Fibroblast of the aortic adventitia (primary cell): Measurements from ENCODE around the gene EDNRA. TPM values are rescaled to one million over a fixed set of nuclear protein-coding genes. Genes with fewer than 3 reads are reported as not detected.

Source experiments
- DNase-seq: peaks from one replicate; pipeline ENCODE4 v3.0.0-alpha.2; 2010; ENCODE audit warnings: low read depth
- H3K4me3 ChIP-seq: 2 replicates; pipeline ENCODE4 v1.5.1; 2011; ENCODE audit warnings: low read depth, mild to moderate bottlenecking, control low read depth, low read length, moderate library complexity
- total RNA-seq: library from RNA; depleted of rRNA; stranded (reverse); fragments of >200 nt; gene quantifications from 2 replicates; pipeline ENCODE4 v1.2.3, GENCODE V29; 2012; ENCODE audit warnings: low replicate concordance
- TF ChIP-seq, protein P1 (sequence below): IDR thresholded peaks from 2 replicates; pipeline ENCODE4 v1.5.1; 2011; ENCODE audit warnings: mild to moderate bottlenecking, low read length, control low read depth, inconsistent platforms; ENCODE audit not compliant: insufficient read depth

The EDNRA gene
- total RNA-seq, 1 donor = 37.6 TPM

GRCh38 chr4:147530723-147531122, 49.8 kb downstream of the EDNRA start:
- TF ChIP-seq, protein P1, sequence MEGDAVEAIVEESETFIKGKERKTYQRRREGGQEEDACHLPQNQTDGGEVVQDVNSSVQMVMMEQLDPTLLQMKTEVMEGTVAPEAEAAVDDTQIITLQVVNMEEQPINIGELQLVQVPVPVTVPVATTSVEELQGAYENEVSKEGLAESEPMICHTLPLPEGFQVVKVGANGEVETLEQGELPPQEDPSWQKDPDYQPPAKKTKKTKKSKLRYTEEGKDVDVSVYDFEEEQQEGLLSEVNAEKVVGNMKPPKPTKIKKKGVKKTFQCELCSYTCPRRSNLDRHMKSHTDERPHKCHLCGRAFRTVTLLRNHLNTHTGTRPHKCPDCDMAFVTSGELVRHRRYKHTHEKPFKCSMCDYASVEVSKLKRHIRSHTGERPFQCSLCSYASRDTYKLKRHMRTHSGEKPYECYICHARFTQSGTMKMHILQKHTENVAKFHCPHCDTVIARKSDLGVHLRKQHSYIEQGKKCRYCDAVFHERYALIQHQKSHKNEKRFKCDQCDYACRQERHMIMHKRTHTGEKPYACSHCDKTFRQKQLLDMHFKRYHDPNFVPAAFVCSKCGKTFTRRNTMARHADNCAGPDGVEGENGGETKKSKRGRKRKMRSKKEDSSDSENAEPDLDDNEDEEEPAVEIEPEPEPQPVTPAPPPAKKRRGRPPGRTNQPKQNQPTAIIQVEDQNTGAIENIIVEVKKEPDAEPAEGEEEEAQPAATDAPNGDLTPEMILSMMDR = no peak
- H3K4me3 ChIP-seq = no peak overlapping the region
- DNase-seq = no peak

DNA sequence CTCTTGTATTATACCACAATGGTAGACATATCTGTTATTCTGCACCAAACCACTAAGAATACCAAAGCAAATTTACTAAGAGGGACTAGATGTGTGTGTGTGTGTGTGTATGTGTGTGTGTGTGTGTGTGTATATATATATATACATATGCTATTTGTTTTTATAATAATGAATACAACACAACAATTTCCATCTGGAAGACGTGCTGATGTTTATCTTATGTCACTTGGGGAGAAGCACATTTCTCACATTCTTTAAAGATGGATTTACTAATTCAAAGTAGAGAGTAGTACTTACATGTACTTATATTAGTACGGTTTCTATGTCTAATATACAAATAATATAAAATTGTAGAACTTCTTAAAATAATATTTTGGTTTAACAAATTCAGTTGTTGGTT, 52.0 kb downstream of the EDNRA start:
- H3K4me3 ChIP-seq = no peak overlapping the region
- TF ChIP-seq, protein P1 = no peak
- DNase-seq = no peak

DNA sequence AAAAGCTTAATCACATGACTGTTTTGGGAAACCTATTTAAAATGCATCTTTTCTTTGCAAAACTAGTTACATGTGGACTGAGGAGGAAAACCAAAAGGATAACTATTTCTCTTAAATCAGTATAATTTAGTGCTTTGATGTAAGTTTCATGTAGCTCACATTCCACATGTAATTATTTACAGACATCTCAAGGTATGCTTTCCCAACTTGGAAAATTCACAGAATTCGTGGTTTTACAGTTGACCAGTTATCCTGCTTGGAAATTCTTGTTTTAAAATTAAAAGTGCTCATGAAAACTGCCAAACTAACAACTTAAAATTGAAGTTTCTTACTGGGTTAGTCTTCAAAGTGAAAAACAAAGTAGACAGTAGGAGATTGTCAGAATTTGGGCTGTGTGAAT, 52.4 kb downstream of the EDNRA start:
- no peak for DNase-seq
- no peak overlapping the region for H3K4me3 ChIP-seq
- TF ChIP-seq, protein P1 = no peak

DNA sequence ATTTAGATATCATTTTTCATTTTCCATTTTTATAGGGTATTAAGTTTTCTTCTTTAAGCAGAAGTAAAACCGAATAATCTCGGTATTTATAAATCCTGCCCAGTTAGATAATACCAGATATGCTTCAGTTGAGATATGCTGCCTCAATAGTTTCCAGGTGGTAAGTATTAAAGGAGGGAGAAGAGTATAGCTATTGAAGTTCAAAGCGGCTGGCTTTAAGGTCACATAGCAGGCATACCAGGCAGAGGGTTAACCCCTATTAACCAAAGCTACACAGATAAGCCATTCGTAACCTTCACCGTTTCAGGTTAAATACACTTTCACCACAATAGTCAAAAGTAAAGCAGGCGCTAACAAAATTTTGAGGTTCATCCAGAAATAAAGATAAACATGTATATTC, 54.2 kb downstream of the EDNRA start:
- TF ChIP-seq, protein P1 = no peak
- H3K4me3 ChIP-seq = no peak overlapping the region
- DNase-seq = no peak

GRCh38 chr4:147538711-147539110, 57.8 kb downstream of the EDNRA start:
- no peak overlapping the region for H3K4me3 ChIP-seq
- TF ChIP-seq, protein P1 = no peak
- DNase-seq = no peak

DNA sequence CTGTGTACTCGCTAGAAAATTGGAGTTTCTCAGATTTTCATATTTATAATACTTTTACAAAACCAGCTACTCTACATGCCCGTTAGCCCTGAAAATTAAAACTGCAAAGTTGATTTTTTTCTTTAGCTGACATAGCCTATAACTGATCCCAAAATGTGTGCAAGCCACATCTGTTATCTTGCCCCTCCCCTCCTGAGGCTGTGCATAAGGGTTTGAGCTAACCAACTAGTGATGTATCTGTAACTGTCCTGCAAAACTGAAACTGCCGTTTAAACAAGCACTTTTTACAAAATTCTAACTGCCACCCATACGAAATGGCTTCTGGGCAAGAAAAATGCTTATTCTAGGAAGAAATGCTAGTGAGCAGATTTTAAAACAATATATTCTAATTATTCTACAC, 59.1 kb downstream of the EDNRA start:
- no peak overlapping the region for H3K4me3 ChIP-seq
- DNase-seq = no peak
- TF ChIP-seq, protein P1 = no peak

- no peak for DNase-seq
- TF ChIP-seq, protein P1 = no peak
- no peak overlapping the region for H3K4me3 ChIP-seq
These were observed 61.5 kb downstream of the EDNRA start for GRCh38 chr4:147542229-147542990.
